GM18499 (cell line): ENCODE results near the gene USP51.
"Not testable (repeated sequence)": the region's sequence is repeated elsewhere in the genome, so short reads cannot be mapped to it uniquely, and the experiment has no call there.

Source experiments
- ATAC-seq: cut with Tn5 transposase; IDR thresholded peaks from one replicate; pipeline ENCODE4 v1.9.1; 2021; ENCODE audit warnings: moderate number of reproducible peaks; ENCODE audit not compliant: insufficient read depth, unreplicated experiment

USP51 gene

GRCh38 chrX:55489314-55490009 is at the start of gene USP51:
Gene USP51, minus strand, starts transcription at chrX:55489848. Its CDS starts 909 bp downstream, at chrX:55488939.
- peak; percentile 43 for ATAC-seq

DNA sequence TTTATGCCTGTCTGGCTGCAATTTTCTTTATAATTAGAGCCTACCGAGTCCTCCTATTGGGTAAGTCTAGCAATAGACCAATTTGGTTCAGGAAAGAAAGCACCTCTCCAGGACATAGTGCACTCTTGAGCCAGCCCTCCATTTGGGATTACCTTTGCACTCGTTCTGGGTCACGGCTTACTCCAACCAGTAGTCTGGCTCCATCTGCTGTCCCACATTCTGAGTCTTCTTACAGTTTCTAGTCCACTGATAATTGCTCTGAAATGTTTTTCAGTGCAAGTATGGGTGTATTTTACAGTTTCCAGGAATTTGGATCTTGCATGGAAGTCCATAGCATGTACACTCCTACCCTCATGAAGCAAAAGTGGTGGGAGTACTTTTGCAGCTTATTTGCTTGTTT is 34.8 kb upstream of the USP51 start:
- no peak for ATAC-seq

DNA sequence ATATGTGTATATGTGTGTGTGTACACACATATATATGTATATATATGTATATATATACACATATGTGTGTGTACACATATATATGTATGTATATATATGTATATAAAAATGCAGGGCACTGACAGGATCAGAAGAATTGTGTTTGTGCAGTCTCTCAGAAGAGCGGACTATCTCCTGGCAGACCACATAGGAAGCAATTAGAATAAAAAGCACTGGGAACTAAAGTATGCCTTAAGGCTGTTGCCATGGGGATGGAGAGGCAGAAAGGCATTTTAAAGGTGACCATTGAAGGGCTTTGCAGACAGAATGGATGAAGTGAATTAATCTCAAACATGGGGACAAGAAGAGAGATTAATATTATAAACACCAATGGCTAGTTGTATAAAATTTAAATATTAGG is 33.7 kb upstream of the USP51 start:
- no peak for ATAC-seq

- no peak for ATAC-seq
Measured at GRCh38 chrX:55522596-55523276, 33.1 kb upstream of the USP51 start.

DNA sequence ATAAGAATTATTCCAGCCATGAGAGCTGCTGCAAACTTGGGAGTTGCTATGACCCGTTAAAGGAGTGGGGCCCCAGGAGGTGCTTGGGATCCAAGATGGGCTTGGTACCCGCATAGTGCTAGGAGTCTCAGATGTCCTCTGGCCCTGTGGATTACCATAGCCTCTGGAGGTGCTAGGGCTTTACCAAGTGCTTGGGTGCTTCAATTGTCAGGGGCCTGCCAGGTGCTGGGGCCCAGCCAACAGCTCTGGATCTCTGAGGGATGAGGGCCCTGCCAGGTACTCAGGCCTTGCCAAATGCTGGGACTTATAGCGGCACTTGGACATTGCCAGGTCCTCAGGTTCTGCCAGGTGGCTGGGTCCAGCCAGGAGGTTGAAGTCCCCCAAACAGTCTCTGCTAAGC is 32.0 kb upstream of the USP51 start:
- no peak for ATAC-seq

DNA sequence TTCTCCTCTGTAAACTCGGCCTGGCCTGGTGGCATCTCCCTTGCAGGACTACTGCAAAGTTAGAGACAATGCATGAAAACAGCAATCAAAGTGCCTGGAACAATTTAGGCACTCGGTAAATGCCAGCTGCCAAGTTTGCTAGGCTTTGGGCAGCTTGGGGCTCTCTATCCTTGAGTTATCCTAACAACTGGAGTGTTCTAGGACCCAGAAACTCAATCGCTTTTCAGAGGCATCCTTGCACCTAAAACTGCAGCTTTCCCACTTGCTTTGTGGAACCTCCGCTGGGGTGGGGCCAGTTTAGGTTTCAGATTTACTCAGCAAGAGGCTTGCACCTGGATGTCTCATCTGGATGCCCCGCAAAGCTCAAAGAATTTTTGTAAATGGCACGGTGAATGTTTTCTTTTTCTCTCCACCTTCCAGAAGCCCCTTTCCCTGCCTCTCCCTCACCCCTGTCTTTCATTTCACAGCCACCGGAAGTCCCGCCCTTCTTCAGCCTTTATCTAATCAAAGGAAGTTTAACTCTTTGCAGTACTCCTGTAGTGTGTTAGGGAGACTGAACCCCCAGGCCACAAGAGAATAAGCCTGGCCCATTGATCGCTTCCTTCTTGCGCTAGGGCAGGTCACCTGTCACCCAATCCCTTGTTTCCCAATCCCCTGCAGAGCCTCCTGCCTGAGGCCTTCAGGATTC is 27.3 kb upstream of the USP51 start:
- not testable (repeated sequence) for ATAC-seq

- ATAC-seq, result not testable (repeated sequence)
Measured at GRCh38 chrX:55513045-55513737, 23.5 kb upstream of the USP51 start.

DNA sequence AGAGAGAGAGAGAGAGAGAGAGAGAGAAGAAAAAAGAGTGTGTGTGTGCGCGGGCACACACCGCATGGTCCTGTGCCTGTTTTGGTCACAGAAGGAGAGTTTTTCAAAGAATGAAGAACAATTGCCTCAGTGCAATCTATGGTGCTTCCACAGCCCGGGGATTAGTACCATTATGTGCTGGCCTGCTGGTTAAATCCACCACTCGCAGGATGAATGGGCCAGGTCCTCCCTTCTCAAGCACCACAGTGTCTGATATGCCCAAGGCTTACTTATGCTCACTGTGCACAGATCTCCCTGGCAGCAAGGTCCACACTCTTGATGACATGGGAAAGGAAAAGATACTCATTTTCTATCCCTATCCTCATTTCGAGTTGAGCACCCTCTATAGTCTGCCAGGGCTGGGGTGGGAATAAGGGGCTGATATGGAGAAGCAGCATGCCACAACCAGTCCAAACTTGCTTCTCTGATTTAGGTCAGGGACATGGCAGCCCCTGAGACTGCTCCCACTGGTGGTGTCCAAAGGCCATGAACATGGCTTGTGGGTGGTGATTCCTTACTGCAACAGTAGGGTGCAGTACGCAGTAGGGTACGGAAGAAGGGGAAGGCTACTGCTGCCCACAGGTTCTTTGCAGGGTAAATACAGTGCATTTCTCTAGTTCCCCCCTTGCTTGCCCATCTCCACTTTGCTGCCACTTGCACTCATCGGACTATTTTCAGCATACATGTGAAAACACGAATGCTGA is 18.9 kb upstream of the USP51 start:
- not testable (repeated sequence) for ATAC-seq

- ATAC-seq, result not testable (repeated sequence)
Measured at GRCh38 chrX:55507699-55508098, 18.1 kb upstream of the USP51 start.

DNA sequence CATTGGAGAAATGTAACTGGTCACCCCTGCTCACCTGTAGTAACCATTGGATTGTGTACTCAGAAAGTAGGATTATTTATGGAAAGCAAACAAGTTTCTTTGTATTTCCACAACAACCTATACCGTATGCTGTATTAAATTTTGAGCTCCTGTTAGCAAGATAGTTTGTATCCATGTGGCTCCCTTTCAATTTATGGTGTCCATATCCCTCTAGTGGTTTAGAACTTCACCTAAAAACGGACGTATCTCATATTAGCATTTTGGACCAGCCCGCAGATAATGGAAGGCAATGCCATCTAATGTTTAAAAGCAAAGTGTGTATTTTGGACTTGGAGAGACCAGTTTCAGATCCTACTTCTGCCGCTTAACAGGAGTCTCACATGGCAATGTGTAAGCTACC is 17.4 kb upstream of the USP51 start:
- ATAC-seq, result not testable (repeated sequence)

- ATAC-seq, result no peak
Measured at GRCh38 chrX:55490974-55491373, 1.3 kb upstream of the USP51 start.

- no peak for ATAC-seq
Measured at GRCh38 chrX:55490121-55490520, 473 bp upstream of the USP51 start.

- ATAC-seq, result no peak
Measured at GRCh38 chrX:55488593-55489313, 895 bp downstream of the USP51 start.

DNA sequence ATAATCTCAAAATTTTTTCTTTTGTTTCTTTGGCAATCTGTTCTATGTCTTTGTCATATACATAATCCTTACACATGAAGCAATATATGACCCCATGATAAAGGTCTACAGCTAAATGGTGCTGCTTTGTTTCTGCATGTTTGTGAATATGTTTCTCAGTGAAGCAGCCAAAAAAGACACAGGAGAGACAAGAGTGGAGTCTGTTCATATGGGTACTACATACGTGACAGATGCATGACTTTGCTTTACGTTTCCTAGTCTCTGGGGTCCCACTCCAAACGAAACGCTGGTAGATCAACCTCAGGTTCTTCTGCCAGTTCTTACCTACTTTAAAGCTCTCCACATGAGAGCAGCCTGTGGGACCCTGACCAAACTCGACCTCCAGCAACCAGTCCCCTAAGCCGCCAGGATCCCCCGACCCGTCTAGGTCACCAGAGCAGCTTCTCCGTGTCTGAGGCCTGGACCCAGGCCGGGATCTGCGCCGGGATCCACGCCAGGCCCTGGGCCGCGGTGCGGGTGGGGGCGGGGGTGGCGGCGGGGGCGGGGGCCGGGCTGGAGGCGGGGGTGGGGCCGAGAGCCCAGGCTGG is 1.5 kb downstream of the USP51 start:
- ATAC-seq, result no peak

- no peak for ATAC-seq
Measured at GRCh38 chrX:55487143-55487542, 2.5 kb downstream of the USP51 start.

DNA sequence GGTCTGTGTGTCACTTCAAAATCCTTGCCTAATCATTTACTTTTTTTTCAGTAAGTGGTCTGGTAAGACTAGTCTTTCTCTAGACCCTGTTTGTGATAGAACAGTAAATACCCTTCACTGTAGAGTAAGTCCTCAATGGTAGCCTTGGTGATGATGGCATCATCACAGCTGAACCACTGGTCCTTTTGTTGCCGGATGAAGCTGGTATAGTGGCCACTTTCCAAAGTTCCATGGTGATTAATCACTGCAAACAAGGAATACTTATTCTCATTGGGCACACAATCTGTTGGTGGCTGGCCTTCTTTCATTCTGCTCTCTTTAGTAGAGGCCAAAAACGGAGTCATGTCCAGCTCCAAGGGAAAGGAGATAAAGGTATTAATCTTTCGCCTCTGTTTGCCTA is 2.9 kb downstream of the USP51 start:
- ATAC-seq, result no peak

GRCh38 chrX:55484948-55485347 is 4.7 kb downstream of the USP51 start:
- ATAC-seq, result no peak

- ATAC-seq, result no peak
Measured at GRCh38 chrX:55480390-55481062, 9.1 kb downstream of the USP51 start.

- ATAC-seq, result not testable (repeated sequence)
Measured at GRCh38 chrX:55479956-55480355, 9.7 kb downstream of the USP51 start.
